Upper lobe of right lung (tissue), 1 donor: ENCODE data around the gene SDR9C7. TPM values are rescaled to one million over a fixed set of nuclear protein-coding genes. Genes with fewer than 3 reads are reported as not detected.
"Not testable (repeated sequence)": the region's sequence is repeated elsewhere in the genome, so short reads cannot be mapped to it uniquely, and the experiment has no call there.

ENCODE experiments used
- ATAC-seq: fragments of 200-7000 bp; cut with Tn5 transposase; one replicate; pipeline ENCODE4 v1.9.1; 2020; ENCODE audit warnings: mild to moderate bottlenecking, moderate library complexity
- DNase-seq: peaks from one replicate; pipeline ENCODE4 v3.0.0-alpha.2; 2020
- H3K27ac ChIP-seq: fragments of 200-600 bp; one replicate; pipeline ENCODE4 v1.8.0; 2022
- H3K27me3 ChIP-seq: fragments of 200-600 bp; one replicate; pipeline ENCODE4 v1.8.0; 2022; ENCODE audit warnings: mild to moderate bottlenecking
- H3K36me3 ChIP-seq: fragments of 200-600 bp; one replicate; pipeline ENCODE4 v1.8.0; 2022
- H3K4me1 ChIP-seq: fragments of 200-600 bp; one replicate; pipeline ENCODE4 v1.8.0; 2022
- H3K4me3 ChIP-seq: fragments of 200-600 bp; one replicate; pipeline ENCODE4 v1.8.0; 2022; ENCODE audit warnings: mild to moderate bottlenecking
- H3K9me3 ChIP-seq: fragments of 200-600 bp; one replicate; pipeline ENCODE4 v1.8.0; 2022
- intact Hi-C: fragments of 100-400 bp; cut with DNase I; formaldehyde crosslinking; loops from one replicate; pipeline ENCODE4 v1.11.0; 2022
- total RNA-seq: library from RNA; stranded (reverse); fragmentation: NEBNext Ultra II Directional; extraction: Animal tissue kit (Norgen Biotek cat#: 25700); gene quantifications from one replicate; pipeline ENCODE4 v1.2.1, GENCODE V29; 2021
- TF ChIP-seq, protein P1 (sequence below): fragments of 200-600 bp; IDR thresholded peaks from one replicate; pipeline ENCODE4 v1.8.0; 2022; ENCODE audit warnings: antibody characterized with exemption
- donor health status: DM: no; HTN: yes; CAD: no; lungs with severe emphysema.

Gene SDR9C7
- total RNA-seq, 1 donor from 2014 or later, result not detected

DNA sequence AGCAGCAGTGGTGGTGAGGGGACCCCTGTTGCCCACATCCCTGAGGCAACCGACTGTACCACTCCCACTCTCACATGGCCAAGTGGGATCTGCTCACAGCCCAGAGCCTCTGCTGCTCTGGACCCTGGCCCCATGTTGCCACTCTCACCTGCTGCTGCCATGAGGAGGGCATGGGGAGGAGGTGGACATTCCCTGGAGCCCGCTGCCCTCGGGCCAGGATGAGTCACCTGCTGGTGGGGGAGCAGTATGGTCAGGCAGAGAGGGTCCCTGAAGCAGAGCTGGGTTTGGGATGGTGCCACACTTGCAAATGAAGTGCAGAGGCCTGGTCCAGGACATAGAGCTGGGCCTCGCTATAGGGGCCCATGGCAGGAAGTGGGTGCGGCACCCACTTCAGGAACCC lies 26.1 kb downstream of the SDR9C7 start:
- no peak overlapping the region for H3K27ac ChIP-seq
- H3K9me3 ChIP-seq, result no peaks in the 10 kb centered on the region
- no peaks in the 10 kb centered on the region for H3K36me3 ChIP-seq
- TF ChIP-seq, protein P1, sequence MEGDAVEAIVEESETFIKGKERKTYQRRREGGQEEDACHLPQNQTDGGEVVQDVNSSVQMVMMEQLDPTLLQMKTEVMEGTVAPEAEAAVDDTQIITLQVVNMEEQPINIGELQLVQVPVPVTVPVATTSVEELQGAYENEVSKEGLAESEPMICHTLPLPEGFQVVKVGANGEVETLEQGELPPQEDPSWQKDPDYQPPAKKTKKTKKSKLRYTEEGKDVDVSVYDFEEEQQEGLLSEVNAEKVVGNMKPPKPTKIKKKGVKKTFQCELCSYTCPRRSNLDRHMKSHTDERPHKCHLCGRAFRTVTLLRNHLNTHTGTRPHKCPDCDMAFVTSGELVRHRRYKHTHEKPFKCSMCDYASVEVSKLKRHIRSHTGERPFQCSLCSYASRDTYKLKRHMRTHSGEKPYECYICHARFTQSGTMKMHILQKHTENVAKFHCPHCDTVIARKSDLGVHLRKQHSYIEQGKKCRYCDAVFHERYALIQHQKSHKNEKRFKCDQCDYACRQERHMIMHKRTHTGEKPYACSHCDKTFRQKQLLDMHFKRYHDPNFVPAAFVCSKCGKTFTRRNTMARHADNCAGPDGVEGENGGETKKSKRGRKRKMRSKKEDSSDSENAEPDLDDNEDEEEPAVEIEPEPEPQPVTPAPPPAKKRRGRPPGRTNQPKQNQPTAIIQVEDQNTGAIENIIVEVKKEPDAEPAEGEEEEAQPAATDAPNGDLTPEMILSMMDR, result no peak
- no peak overlapping the region for H3K4me3 ChIP-seq
- no peaks in the 10 kb centered on the region for H3K4me1 ChIP-seq
- intact Hi-C loops, result no loop called here
- H3K27me3 ChIP-seq, result no peaks in the 10 kb centered on the region
- ATAC-seq, result no peak
- no peak for DNase-seq

DNA sequence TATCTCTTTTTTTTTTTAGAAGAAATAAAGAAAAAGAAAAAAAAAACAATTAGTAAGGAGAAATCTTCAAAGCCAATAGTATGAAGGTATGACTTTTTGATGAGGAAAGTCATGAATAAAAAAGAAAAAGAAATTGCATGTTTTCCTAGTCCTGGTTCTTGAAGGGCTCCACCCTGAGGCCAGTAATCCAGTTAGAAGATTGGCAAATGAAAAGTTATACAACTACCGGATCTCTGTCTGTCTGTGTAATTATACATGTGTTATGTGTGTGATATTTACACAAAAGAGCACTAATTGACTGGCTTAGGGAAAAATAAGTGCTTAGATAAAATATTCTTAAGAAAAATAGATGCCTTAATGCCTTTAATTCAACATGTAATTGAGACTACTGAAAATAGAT lies 28.4 kb downstream of the SDR9C7 start:
- DNase-seq, result no peak
- H3K9me3 ChIP-seq, result peaks cover 10% of the 10 kb centered on the region
- TF ChIP-seq, protein P1, result no peak
- no peaks in the 10 kb centered on the region for H3K4me1 ChIP-seq
- no peaks in the 10 kb centered on the region for H3K27me3 ChIP-seq
- no peak overlapping the region for H3K4me3 ChIP-seq
- H3K36me3 ChIP-seq, result no peaks in the 10 kb centered on the region
- ATAC-seq, result no peak
- intact Hi-C loops, result no loop called here
- H3K27ac ChIP-seq, result no peak overlapping the region

DNA sequence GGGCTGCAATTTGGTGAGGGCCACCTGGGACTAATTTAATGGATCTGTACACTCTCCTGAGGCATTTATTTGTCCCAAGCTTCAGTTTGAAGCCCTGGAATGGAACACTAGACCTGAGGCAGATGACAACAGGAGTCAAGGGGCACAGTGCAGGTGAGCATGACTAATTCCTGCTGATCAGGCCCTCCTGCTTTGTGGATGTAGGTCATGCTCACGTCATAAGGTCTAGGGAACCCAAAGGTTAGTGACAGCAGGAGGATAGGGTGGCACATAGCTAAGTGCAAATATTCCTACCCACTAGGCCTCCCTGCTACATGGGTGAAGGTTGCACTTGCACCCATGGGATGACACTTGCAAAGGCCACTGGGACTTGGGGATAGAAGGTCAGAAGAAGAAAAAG lies 30.8 kb downstream of the SDR9C7 start:
- Histone ChIP-seq H3K9me3 (peaks cover 19% of the 10 kb centered on the region), H3K4me1 (no peaks in the 10 kb centered on the region)
- intact Hi-C loops, result no loop called here

DNA sequence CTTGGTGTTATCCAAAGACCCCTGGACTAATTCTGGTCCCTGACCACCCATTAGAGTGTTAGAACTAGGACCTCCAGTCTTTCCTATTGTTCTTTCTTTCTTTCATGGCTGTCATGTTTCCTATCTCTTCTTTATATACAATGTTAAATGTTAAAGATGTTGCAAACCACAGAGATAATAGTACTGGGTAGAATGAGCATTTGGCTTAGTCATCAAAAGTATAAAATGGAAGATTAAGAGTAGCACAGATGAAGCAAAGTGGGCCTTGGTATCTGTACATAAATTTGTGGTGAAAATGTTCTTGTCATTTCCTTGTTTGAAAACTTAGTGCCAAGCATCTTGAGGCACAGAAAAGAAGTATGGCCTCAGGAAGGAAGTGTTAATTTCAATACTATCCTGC lies 32.9 kb downstream of the SDR9C7 start:
- not testable (repeated sequence) for H3K27ac ChIP-seq

More for the DNA sequence above, 30.8 kb downstream of the SDR9C7 start:
- no peak for ATAC-seq
- Histone ChIP-seq H3K27me3 (no peaks in the 10 kb centered on the region), H3K27ac (no peak overlapping the region), H3K4me3 (no peak overlapping the region), H3K36me3 (no peaks in the 10 kb centered on the region)
- no peak for DNase-seq
- TF ChIP-seq, protein P1, result no peak

DNA sequence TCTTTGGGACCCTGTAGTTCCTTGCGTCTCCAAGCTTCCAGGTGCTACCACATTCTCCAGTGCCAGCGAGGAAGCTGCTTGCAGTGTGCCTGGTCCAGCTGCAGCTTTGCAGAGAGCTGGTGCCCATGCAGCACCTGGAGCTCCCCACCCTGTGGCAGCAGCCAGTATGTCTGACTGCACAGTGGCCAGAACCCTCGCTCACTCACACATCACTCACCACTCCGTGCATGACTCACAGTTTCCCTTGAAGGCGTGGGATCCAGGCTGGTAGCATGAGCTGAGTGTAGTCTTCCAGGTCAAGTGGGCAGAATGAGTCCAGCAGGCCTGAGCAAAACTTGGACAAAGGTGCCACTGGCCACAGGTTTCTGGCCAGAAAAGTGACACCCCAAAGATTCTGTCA lies 33.6 kb downstream of the SDR9C7 start:
- TF ChIP-seq, protein P1, result no peak
- no peak overlapping the region for H3K27ac ChIP-seq
- ATAC-seq (no peak), DNase-seq (no peak)
- intact Hi-C loops, result no loop called here
- H3K9me3 ChIP-seq, result peaks cover 19% of the 10 kb centered on the region
- H3K36me3 ChIP-seq, result no peaks in the 10 kb centered on the region
- no peak overlapping the region for H3K4me3 ChIP-seq
- H3K27me3 ChIP-seq, result no peaks in the 10 kb centered on the region
- no peaks in the 10 kb centered on the region for H3K4me1 ChIP-seq

More for the DNA sequence above, 32.9 kb downstream of the SDR9C7 start:
- ATAC-seq, H3K36me3 ChIP-seq, intact Hi-C loops, H3K27me3 ChIP-seq, DNase-seq, H3K4me1 ChIP-seq, H3K4me3 ChIP-seq: not testable (repeated sequence)
- H3K9me3 ChIP-seq, result peaks cover 19% of the 10 kb centered on the region

DNA sequence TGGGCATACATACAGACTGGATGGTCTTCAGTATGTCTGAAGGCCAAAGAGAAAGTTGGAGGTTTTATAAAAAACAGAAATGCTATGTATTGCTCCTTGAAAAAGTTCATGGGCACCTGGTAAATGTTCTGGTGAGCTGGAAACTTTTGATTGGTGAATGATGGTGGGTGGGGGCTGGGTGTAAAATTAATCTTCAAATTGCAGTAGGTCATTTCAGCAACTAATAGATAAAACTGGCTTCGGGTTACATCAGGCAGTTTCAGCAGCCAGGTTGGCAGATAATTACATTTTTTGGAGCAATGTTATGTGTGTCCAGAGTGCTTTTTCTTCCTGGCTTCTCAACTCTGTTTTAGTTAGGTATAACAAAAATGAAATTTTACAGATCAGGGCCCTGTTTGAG lies 35.3 kb downstream of the SDR9C7 start:
- Histone ChIP-seq H3K9me3 (peaks cover 19% of the 10 kb centered on the region), H3K4me3 (no peak overlapping the region), H3K27me3 (no peaks in the 10 kb centered on the region), H3K36me3 (no peaks in the 10 kb centered on the region), H3K27ac (no peak overlapping the region), H3K4me1 (no peaks in the 10 kb centered on the region)
- intact Hi-C loops, result no loop called here
- no peak for DNase-seq
- TF ChIP-seq, protein P1, result no peak
- ATAC-seq, result no peak
